ENCODE measurements around the gene CALHM6. TPM values are rescaled to one million over a fixed set of nuclear protein-coding genes. Genes with fewer than 3 reads are reported as not detected.

CALHM6 gene
- polyA plus RNA-seq, 1 of the 3 experiments (the other 2 are of a cell fraction), result 0.51 TPM

DNA sequence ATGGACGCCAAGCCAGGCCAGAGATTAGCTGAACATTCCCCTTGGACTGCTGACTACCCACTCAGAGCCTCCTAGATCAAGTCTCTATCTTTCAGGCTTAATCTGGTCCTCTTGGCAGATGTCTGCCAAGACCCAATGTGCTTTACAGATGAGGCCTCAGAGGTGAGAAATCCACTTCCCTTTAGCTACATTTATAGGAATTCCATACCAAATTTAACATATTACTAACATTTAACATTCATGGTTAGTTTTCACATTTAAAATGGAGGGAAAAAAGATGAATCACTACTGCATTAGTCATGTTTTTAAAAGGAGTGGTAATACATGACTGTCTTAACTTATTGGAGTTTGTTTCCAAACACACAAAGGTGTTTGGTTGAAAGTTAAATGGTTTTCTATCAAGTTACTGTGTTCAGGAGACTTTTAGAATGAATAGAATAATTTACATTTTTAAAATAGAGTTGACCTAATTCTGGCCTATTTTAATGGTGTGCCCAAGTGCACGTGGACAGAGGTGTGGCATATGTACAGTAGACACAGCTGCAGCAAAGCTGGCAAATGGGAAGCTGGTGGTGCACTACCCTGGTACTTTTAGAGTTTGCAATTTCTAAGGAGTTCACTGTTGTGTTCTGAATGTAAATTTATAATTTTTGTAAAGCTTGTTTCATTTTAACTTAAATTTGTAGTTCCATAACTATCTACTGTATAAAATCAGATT, 41.9 kb upstream of the CALHM6 start:
- Histone ChIP-seq H2AFZ (ENCODE audit: low read depth) (no peak overlapping the region), H3K27ac (ENCODE audit: low read depth in 2 of 2, low read length in 1 of 2) (no peak overlapping the region), H3K79me2 (ENCODE audit: insufficient read depth) (peaks cover 38% of the 10 kb centered on the region; the same call in 1 of the 2 replicates), H3K4me3 (ENCODE audit: low read depth in 2 of 2, low read length in 1 of 2) (no peak overlapping the region), H4K20me1 (ENCODE audit: insufficient read depth) (no peaks in the 10 kb centered on the region), H3F3A (replicated peaks; ENCODE audit: insufficient read depth) (peaks cover 2% of the 10 kb centered on the region), H3K36me3 (replicated peaks in 1 of 2; ENCODE audit: control insufficient read depth in 1 of 2, insufficient read depth in 2 of 2, low read length in 1 of 2) (peaks cover 2 to 7% of the 10 kb centered on the region in 2 experiments), H3K4me2 (no peak overlapping the region), H3K4me1 (ENCODE audit: control insufficient read depth in 1 of 2, insufficient read depth in 2 of 2, low read depth in 1 of 2, low read length in 1 of 2) (no peaks in the 10 kb centered on the region), H3K27me3 (ENCODE audit: insufficient read depth) (no peaks in the 10 kb centered on the region), H3K9me2 (no peaks in the 10 kb centered on the region), H3K9ac (no peak overlapping the region), H3K9me3 (no peaks in the 10 kb centered on the region)
- no peak for DNase-seq
- CTCF ChIA-PET, result interaction anchor here (1.3 kb wide), 1 partner anchor 201 kb away, joined by 4 read pairs; no protein-coding TSS in a partner anchor
- POLR2A ChIA-PET, result no interaction called here
- WGBS (ENCODE audit: low lambda C conversion rate), result 83% methylated on average over 2 of the region's 2 CpGs
- TF ChIP-seq EP300 (IDR thresholded peaks at IDR 0.05; ENCODE audit: borderline replicate concordance in 1 of 2, low read depth in 1 of 2, low read length in 1 of 2) (no peak), YY1 (IDR thresholded peaks at IDR 0.05; ENCODE audit: low read depth) (no peak), NFIC (IDR thresholded peaks at IDR 0.05; ENCODE audit: borderline replicate concordance) (no peak), NRF1 (IDR thresholded peaks at IDR 0.05; ENCODE audit: low read depth, low read length) (no peak), FOXM1 (IDR thresholded peaks at IDR 0.05; ENCODE audit: low read depth) (no peak), FOSL2 (IDR thresholded peaks at IDR 0.05; ENCODE audit: borderline replicate concordance, low read depth) (peak; percentile 45; the same call in 1 of the 2 replicates), JUND (IDR thresholded peaks at IDR 0.05) (peak; percentile 19; the same call in 1 of the 2 replicates), TAF1 (IDR thresholded peaks at IDR 0.05; ENCODE audit: borderline replicate concordance, low read depth, low read length) (no peak), RXRA (IDR thresholded peaks at IDR 0.05; ENCODE audit: borderline replicate concordance, low read depth) (no peak)
- TF ChIP-seq, protein P1, sequence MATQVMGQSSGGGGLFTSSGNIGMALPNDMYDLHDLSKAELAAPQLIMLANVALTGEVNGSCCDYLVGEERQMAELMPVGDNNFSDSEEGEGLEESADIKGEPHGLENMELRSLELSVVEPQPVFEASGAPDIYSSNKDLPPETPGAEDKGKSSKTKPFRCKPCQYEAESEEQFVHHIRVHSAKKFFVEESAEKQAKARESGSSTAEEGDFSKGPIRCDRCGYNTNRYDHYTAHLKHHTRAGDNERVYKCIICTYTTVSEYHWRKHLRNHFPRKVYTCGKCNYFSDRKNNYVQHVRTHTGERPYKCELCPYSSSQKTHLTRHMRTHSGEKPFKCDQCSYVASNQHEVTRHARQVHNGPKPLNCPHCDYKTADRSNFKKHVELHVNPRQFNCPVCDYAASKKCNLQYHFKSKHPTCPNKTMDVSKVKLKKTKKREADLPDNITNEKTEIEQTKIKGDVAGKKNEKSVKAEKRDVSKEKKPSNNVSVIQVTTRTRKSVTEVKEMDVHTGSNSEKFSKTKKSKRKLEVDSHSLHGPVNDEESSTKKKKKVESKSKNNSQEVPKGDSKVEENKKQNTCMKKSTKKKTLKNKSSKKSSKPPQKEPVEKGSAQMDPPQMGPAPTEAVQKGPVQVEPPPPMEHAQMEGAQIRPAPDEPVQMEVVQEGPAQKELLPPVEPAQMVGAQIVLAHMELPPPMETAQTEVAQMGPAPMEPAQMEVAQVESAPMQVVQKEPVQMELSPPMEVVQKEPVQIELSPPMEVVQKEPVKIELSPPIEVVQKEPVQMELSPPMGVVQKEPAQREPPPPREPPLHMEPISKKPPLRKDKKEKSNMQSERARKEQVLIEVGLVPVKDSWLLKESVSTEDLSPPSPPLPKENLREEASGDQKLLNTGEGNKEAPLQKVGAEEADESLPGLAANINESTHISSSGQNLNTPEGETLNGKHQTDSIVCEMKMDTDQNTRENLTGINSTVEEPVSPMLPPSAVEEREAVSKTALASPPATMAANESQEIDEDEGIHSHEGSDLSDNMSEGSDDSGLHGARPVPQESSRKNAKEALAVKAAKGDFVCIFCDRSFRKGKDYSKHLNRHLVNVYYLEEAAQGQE (IDR thresholded peaks at IDR 0.05; ENCODE audit: low read depth, low read length), result no peak

DNA sequence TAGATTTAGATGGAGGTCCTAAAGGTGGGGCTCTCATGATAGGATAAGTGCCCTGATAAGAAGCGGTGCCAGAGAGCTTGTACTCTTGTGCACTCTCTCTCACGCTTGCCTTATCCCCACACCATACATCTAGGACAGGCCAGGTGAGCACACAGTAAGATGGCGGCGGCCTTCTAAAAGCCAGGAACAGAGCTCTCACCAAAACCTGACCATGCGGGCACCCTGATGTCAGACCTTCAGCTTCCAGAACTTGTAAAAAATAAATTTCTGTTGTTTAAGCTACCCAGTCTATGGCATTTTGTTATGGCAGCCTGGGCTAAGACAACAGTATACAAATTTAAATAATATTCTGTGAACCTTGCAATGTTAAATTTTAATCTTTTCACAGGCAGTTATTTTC, 40.8 kb upstream of the CALHM6 start:
- DNase-seq, result no peak
- ChIA-PET POLR2A (no interaction called here), CTCF (no interaction called here)
- H3K27ac ChIP-seq (ENCODE audit: low read depth in 2 of 2, low read length in 1 of 2), result no peak overlapping the region
- no peak overlapping the region for H2AFZ ChIP-seq (ENCODE audit: low read depth)
- no peak for TF ChIP-seq SMC3 (IDR thresholded peaks at IDR 0.05; ENCODE audit: low read depth, low read length)
- TF ChIP-seq GATA2 (CRISPR knock-in tag; IDR thresholded peaks at IDR 0.05), result no peak
- no peak for TF ChIP-seq GABPA (IDR thresholded peaks at IDR 0.05; ENCODE audit: low read depth)
- TF ChIP-seq, protein P2, sequence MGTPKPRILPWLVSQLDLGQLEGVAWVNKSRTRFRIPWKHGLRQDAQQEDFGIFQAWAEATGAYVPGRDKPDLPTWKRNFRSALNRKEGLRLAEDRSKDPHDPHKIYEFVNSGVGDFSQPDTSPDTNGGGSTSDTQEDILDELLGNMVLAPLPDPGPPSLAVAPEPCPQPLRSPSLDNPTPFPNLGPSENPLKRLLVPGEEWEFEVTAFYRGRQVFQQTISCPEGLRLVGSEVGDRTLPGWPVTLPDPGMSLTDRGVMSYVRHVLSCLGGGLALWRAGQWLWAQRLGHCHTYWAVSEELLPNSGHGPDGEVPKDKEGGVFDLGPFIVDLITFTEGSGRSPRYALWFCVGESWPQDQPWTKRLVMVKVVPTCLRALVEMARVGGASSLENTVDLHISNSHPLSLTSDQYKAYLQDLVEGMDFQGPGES (IDR thresholded peaks at IDR 0.05; ENCODE audit: low read depth, low read length), result no peak
- TF ChIP-seq, protein P3, sequence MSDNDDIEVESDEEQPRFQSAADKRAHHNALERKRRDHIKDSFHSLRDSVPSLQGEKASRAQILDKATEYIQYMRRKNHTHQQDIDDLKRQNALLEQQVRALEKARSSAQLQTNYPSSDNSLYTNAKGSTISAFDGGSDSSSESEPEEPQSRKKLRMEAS (IDR thresholded peaks at IDR 0.05; ENCODE audit: low read depth), result no peak
- no peak for TF ChIP-seq FOSL2 (IDR thresholded peaks at IDR 0.05; ENCODE audit: borderline replicate concordance, low read depth)
- TF ChIP-seq FOXM1 (IDR thresholded peaks at IDR 0.05; ENCODE audit: low read depth), result no peak
- TF ChIP-seq, protein P4, sequence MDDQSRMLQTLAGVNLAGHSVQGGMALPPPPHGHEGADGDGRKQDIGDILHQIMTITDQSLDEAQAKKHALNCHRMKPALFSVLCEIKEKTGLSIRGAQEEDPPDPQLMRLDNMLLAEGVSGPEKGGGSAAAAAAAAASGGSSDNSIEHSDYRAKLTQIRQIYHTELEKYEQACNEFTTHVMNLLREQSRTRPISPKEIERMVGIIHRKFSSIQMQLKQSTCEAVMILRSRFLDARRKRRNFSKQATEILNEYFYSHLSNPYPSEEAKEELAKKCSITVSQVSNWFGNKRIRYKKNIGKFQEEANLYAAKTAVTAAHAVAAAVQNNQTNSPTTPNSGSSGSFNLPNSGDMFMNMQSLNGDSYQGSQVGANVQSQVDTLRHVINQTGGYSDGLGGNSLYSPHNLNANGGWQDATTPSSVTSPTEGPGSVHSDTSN (IDR thresholded peaks at IDR 0.05), result no peak
- no peak for TF ChIP-seq RFX5 (IDR thresholded peaks at IDR 0.05; ENCODE audit: low read length)
- TF ChIP-seq RCOR1 (IDR thresholded peaks at IDR 0.05; ENCODE audit: low read length), result no peak
- no peak for TF ChIP-seq FOXJ3 (CRISPR knock-in tag; IDR thresholded peaks at IDR 0.05)
- no peak for TF ChIP-seq SIN3A (IDR thresholded peaks at IDR 0.05; ENCODE audit: borderline replicate concordance, low read depth, low read length)
- peaks cover under 1 to 2% of the 10 kb centered on the region in 2 experiments for H3K36me3 ChIP-seq (replicated peaks in 1 of 2; ENCODE audit: control insufficient read depth in 1 of 2, insufficient read depth in 2 of 2, low read length in 1 of 2)
- no peaks in the 10 kb centered on the region for H3K27me3 ChIP-seq (ENCODE audit: insufficient read depth)
- no peaks in the 10 kb centered on the region for H3K9me2 ChIP-seq
- WGBS (ENCODE audit: low lambda C conversion rate), result 91% methylated on average over 3 of the region's 5 CpGs
- H3F3A ChIP-seq (replicated peaks; ENCODE audit: insufficient read depth), result peaks cover 2% of the 10 kb centered on the region
- H3K4me2 ChIP-seq, result no peak overlapping the region
- no peaks in the 10 kb centered on the region for H3K4me1 ChIP-seq (ENCODE audit: control insufficient read depth in 1 of 2, insufficient read depth in 2 of 2, low read depth in 1 of 2, low read length in 1 of 2)
- no peak overlapping the region for H3K4me3 ChIP-seq (ENCODE audit: low read depth in 2 of 2, low read length in 1 of 2)
- H3K9me3 ChIP-seq, result no peaks in the 10 kb centered on the region
- H3K9ac ChIP-seq, result no peak overlapping the region
- H4K20me1 ChIP-seq (ENCODE audit: insufficient read depth), result no peaks in the 10 kb centered on the region
- H3K79me2 ChIP-seq (ENCODE audit: insufficient read depth), result peaks cover 34% of the 10 kb centered on the region; the same call in 1 of the 2 replicates
